ENCODE measurements around the gene TIGD7.

The TIGD7 gene

DNA sequence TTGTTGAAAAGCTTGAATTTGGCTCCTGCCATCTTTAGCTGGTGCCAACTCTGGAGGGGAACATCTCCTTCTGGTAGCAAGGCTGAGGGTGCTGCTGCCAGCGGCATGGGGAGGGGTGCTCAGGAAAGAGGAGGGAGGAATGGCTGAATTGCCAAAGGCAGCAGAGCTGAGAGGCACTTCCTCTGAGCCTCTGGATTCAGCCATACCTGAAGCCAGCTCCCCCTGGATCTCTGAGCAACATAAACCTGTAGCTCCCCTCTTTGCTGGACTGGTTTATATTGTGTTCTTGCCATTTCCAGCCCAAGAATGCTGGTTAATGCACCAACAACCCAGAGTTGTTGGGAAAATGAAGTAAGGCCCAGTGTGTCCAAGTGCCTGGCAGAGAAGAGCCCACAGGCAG lies 56.2 kb downstream of the TIGD7 start:
- DNase-seq (ENCODE audit: low spot score) = no peak
- in situ Hi-C loops (cut with MboI; ENCODE audit: low pct_unique_long_range_greater_than_20kb, low sequenced_read_pairs, unreplicated experiment) = no loop called here
- TF ChIP-seq, protein P1, sequence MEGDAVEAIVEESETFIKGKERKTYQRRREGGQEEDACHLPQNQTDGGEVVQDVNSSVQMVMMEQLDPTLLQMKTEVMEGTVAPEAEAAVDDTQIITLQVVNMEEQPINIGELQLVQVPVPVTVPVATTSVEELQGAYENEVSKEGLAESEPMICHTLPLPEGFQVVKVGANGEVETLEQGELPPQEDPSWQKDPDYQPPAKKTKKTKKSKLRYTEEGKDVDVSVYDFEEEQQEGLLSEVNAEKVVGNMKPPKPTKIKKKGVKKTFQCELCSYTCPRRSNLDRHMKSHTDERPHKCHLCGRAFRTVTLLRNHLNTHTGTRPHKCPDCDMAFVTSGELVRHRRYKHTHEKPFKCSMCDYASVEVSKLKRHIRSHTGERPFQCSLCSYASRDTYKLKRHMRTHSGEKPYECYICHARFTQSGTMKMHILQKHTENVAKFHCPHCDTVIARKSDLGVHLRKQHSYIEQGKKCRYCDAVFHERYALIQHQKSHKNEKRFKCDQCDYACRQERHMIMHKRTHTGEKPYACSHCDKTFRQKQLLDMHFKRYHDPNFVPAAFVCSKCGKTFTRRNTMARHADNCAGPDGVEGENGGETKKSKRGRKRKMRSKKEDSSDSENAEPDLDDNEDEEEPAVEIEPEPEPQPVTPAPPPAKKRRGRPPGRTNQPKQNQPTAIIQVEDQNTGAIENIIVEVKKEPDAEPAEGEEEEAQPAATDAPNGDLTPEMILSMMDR (IDR thresholded peaks at IDR 0.05; ENCODE audit: extremely low read depth, insufficient read depth, missing control alignments) = no peak
